Activated CD8-positive, alpha-beta memory T cell treated with anti-CD3 and anti-CD28 coated beads for 1 hour (primary cell): ENCODE measurements around the gene OCA2.

Experiments used
- DNase-seq, 2 donors: peaks; one replicate each; pipeline ENCODE4 v3.0.0-alpha.2; 2020; ENCODE audit warnings: low read depth in 1 of 2; ENCODE audit errors: extremely low read depth in 1 of 2

The OCA2 gene

DNA sequence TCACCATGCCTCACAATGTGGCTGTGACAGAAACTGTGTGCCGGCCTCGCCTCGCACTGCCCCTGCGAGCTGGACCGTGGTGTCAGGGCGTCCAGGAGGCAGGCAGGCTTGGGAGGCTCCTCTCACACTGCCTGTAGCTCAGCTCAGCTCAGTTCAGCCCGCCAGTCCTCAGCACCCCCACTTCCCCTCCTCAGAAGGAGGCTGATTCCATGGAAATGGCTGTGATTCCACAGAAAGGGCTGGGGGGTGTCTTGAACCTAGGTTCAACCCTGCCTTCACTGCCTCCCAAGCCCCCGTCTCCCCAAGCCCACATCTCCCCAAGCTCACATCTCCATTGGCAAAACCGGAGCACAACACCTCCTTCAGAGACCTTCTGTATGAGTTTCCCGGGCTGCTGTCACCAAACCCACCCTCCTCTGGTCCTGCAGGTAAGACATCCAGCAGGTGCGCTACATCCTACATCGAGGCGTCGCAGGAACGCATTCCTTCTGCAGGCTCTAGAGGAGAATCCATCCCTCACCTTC, 94.0 kb downstream of the OCA2 start:
- DNase-seq: no peak

DNA sequence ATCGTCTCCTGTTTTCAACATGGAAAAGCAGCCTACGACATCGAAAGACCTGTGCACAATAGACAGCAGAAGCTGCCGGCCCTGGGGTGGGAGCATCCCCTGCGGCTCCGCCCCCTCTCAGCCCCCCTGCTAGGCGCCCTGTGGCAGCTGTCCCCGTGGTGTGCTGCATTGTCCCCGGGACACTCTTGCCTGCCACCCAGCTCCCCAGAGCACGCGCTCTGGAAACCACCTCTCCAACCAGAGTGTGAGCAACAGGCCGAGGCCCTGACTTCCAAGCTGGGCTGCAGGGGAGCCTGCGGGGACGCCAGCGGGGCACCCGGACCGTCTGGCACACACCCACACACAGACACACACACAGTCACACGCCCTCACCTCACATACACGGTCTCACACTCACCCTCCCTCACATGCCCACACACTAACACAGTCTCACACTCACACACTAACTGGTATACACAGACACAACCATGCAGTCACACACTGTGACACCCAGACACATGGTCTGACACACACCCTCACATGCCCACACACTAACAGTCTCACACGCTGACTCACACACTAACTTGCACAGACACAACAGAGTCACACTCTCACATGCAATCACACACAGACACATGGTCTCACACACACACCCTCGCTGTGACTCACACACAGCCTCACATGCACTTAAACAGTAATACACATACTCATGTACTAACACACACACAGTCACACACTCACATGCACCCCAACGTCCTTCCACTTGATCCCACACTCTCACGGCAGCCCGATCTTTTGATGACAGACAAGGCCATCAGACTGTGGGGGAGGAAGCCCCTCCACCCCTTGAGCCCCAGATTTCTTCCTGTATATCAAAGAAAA, 94.7 kb downstream of the OCA2 start:
- no peak for DNase-seq

DNA sequence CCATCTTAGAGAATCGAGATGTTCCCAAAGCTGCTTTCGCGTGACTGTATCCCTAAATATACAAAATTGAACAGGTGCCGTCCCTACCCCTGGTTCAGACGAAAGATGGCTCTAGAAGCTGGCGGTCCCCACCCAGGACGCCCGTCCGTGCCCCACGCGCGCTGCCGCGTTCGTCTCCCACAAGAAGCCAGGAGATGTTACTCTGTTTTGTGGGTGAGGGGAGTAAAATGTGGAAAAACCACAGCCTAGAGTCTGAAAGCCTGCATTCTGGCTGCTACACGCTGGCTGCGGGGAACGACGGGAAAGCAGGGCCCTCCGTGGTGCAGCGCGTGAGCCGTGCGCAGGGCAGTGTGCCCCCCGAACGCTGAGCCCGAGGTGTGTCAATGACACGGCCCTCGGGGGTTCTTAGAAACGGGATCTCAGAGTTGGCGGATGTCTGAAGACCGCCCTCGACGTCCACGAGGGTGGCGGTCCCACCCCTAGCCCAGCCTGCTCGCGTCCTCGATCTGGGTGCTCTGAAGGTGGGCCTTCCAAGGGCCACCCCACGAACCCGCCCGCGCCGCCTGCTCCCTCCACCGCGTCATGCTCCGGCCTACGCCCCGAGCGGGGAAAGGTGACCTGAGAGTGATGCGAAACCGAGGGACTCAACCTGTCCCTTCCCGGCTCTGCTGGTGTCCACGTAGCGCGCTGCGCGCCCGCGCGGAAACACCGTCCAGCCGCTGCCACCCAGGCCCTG, 95.6 kb downstream of the OCA2 start:
- no peak for DNase-seq

DNA sequence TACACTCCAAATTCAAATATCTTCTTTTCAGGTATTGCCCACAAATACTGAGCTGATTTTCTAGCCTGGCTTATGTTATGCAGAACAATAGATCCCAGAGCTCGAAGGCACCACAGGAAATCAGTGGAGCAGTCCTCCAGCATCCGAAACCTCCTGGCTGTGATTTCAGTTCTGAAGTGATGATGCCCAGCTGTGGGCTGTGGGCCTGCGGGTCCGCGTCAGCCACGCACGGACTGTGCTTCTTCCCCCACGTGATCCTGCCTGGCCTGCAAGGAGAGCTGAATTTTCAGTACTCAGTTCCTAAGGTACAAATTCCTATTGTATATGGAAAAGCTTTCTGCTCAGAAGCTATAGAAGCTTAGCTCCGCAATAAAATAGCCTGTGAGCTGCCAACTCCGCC, 96.2 kb downstream of the OCA2 start:
- no peak for DNase-seq

DNA sequence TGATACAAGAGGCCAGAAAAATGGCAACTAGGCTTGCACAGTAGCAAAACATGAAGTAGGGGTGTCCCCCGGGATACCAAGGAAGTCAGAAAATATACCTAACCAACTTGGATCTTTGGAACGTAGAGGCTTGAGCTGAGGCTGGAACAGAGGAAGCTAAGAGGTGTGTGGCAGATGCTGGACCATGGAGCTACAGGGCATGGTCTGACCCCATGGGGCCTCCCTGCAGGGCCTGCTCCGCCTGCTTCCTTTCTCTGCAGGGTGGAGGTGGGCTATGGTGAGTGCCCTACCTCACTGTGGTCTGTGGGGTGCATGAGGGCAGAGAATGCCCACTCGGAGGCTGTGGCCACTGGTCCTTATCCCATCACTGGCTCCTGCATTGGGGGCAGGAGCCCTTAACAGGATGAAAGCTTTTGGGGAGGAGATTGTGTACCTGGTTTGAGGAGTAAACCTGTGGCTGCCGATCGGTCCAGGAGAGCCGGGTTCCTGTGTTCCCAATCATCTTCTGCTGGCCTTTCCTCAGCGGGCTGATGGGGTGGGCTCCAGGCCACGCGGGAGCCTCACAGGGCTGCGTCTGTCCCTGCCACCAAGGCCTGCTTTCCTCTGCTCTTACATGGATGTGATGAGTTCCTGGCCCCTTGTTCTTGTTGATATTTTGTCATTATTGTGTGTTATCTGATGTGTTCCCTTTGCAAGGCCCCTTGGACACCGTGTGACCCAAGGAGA, 96.8 kb downstream of the OCA2 start:
- DNase-seq: no peak

DNA sequence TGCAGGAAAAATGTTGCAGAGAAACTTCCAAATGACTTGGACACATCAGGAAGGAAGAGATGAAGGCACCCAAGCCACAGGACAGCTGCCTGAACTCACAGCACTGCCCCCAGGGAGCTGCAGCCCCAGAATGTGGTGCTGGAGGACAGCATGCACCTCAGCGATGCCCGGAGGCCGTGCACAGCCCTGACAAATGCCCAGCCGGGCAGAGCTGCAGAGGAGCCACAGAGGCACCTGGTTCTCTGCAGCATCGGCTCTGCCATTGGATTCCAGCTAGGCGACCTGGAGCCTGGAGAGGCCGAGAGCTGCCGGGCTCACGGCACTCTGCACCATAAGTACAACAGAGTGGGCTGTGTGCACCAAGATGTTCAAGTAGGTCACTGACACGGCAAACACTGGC, 97.5 kb downstream of the OCA2 start:
- no peak for DNase-seq

DNA sequence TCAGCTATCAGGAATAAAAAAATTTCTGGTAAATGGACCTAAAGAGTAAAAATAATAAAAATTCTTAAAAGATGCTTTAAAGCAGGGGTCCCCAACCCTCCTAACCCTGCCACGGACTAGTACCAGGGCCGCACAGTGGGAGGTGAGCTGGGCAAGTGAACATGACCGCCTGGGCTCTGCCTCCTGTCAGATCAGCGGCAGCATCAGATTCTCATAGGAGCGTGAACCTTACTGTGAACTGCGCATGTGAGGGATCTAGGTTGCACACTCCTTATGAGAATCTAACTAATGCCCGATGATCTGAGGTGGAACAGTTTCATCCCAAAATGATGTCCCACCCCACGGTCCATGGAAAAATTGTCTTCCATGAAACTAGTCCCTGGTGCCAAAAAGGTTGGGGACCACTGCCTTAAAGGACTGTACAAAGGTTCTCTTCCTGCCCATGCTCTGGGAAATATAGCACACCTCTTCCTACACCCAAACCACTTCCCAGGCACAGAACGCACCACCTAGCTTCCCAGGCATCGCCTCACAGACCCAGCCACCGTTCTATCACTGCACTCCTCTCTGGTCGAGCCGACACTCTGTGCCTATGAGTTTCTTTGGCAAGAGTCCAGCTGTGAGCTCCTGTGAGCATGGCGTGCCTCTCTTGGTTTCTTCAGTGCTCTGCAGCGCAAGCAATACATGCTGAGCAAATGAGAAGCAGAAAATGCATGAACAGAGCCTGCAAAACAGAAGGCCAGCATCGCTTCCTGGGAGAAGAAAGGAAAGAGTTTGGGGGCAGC, 104.9 kb downstream of the OCA2 start:
- no peak for DNase-seq

DNA sequence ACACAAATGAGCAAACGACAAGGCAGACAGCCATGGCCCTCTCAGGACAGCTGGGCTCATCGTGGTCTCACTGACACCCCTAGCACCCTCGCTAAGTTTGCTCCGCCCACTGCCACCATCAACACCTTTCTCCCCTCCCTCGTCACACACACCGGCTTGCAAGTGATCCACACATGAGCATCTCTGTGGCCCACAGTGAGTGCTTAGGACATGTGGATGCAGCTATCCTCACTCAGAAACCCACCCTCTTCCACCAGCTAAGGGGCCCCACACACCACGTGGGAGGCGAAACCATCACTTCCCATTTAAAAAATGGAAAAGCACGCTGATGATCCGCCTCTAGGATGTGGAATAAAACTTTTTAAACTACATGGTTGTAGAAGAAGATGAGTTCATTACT, 105.6 kb downstream of the OCA2 start:
- no peak for DNase-seq

DNA sequence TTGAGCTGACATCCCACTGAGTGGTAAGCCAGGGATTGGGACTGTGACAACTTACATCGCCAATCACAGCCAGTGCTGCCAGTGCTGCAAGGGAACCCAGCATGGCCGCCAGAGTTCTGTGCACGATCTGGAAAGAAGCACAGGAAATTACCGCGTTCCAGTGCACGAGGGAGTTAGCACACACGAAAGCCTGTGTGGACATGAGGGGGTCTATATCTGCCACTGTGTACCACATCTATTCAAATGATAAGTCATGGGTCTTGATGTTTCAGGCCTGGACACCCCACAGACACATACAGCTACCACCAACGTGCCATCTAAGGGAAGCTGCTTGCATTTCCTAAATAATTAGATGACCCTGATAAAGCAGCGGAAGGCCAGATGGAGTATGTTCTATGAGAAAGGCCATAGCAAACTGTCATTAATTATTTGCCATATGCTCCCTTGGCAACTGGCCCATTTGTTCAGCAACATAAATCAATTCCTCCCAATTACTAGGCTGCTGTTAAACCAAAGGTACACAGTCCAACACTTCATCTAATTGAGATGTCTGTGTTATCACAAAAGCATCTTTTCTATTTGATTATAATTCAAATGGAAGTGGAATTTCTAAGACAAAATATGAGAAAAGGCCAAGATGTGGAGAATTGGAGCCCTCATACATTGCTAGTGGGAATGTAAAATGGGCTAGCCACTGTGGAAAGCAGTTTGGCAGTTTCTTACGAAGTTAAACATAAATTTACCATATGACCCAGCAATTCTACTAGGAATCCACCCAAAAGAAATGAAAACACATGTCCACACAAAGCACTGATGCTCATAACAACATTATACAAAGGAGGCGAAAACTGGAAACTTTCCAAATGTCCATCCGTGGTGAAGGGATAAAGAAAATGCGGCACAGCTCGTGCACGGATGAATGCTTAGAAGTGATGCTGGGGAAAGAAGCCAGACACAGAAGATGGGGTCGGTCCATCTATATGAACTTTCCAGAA, 108.3 kb downstream of the OCA2 start:
- DNase-seq: no peak

DNA sequence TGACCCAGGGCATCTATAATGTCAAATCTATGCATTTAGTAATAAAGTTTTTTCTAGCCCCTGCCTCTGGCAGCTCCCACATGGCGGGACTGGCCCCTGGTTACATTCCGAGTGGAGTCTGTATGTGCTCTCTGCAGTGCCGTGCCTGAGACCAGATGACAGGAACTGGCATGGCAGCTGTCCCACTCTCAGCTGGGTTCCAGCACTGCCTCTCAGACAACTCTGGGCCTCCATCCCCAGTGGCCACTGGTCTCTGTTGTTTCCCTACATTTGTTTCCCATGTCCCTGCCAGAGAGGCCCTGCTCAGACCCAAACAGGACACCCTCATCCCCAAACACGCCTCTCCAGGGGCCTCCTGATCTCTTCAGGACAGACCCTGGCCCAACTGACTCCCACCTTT, 109.3 kb downstream of the OCA2 start:
- DNase-seq: no peak

DNA sequence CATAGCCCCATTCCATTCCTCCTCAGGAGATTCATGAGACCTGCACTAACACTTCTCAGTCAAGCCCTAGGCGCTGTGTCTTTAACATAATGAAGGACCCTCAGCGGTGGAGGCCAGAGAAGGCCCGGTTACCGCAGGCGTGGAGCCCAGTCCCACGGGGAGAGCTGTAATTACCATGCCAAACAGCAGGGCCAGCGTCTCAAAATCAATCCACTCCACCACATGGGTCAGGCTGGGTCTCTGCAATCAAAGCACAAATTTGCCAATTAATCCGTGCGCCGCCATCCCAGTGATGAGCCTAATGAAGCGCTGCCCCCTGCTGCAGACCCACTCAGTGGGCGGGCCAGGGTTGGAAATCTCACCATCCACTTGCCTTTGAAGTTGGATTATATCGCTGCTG, 109.7 kb downstream of the OCA2 start:
- no peak for DNase-seq

DNA sequence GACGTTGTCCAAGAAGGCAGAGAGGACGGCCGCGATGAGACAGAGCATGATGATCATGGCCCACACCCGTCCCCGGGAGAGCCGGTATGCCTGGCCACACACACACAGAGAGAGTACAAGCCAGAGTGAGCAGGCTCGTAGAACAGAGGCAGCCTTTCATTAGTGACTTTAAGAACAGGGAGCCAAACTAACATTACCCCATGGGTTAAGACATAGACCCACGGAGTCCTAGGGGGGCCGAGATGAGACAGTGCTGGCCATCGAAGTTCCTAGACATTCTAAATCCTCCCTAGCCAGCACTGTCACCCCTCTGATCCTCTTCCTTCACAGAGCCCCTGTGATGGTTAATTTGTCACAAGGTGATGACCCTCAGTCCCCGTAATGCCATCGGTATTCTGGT, 114.0 kb downstream of the OCA2 start:
- no peak for DNase-seq

DNA sequence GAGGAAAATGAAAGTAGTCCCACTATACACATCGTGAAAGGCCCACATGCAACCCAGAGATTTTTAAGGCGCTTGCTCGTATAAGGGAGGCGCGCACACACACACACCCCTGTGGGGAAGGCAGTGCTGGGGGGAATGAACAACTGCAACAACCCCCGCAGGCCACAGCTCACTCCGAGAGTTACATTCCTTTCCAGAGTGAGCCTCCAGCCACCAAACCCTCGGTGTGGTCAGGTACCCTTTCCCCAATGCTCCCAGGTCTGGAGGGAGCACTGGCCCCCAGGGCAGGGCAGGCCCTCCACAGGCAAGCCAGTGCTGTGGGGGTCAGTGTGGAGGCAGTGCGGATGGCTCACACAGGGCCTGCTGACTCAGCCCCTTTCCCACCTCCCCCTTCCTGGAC, 115.6 kb downstream of the OCA2 start:
- DNase-seq: no peak

DNA sequence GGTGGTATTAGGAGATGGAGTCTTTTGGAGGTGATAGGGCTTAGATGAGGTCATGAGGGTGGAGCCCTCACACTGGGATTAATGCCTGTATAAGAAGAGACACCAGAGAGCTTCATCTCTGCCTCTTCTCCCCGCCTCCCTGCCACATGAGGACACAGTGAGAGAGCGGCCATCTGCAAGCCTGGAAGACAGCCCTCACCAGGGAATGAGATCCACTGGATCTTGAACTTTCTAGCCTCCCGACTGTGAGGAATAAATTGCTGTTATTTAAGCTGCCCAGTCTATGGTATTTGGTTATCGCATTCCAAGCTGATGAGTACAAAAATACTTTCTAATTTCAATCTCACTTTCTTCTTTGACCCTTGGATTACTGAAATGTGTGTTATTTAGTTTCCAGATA, 121.4 kb downstream of the OCA2 start:
- DNase-seq: no peak

DNA sequence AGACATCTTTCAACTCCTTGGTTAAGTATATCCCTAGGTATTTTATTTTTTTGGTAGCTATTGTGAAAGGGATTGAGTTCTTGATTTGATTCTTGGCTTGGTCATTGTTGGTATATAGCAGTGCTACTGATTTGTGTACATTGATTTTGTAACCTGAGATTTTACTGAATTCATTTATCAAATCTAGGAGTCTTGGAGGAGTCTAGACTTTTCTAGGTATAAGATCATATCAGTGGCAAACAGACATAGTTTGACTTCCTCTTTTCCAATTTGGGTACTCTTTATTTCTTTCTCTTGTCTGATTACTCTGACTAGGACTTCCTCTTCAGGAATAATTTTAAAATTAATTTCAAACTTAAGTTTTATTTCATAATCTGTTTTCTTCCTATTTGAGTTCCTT, 125.2 kb downstream of the OCA2 start:
- DNase-seq: no peak

DNA sequence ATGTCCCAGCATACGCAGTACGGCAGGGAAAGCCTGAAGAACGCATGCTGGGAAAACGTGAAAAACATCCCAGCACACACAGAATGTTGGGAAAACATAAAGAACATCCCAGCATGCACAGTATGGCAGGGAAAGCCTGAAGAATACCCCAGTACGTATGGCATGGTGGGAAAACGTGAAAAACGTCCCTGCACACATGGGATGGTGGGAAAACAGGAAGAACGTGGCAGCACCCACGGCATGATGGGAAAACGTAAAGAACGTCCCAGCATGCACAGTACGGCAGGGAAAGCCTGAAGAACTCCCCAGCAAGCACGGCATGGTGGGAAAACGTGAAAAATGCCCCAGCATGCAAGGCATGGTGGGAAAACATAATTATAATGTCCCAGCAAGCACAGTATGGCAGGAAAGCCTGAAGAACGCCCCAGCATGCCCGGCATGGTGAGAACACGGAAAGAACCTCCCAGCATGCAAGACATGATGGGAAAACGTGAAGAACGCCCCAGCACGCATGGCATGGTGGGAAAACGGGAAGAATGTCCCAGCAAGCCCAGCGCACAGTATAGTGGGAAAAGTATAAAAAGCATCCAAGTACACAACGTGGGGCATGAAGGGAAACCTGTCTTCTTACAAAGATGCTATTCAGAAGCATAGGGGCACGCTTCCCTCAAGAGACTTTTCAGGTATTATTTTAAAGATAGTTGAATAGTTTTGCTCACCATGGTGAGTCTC, 128.3 kb downstream of the OCA2 start:
- no peak for DNase-seq

DNA sequence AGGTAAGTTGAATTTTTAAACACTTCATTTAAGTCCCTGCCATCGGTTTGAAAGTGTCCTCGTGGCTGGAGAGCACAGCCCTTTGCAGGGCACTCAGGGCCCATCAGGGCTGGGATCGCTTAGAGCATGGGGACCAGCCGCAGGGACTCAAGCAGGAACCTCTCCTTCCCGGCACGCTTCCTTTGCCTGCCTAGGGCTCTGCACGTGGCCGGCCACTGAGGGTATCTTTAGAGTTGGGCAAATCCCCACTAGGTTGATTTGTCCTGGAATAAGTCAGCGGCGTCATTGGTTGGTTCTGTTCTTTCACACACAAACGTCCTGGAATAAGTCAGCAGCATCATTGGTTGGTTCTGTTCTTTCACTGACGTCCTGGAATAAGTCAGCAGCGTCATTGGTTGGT, 131.6 kb downstream of the OCA2 start:
- no peak for DNase-seq

DNA sequence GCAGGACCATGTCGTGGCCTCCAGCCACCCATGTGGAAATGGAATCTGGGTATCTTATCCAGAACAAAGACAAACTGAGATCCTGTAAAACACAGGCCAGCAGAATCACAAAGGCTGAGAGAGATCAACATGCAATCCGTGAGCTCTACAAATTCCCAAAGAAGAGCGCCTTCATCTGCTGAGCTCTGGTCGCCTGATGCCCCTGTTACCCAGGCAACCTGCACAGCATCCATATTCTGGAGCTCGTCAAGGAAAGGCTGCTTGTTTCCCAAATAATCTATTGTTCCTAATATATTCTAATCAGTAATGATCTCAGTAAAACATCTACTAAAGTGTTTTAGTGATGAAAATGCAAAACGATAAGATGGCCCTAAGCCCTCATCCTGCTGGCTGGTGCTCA, 133.6 kb downstream of the OCA2 start:
- DNase-seq: no peak

DNA sequence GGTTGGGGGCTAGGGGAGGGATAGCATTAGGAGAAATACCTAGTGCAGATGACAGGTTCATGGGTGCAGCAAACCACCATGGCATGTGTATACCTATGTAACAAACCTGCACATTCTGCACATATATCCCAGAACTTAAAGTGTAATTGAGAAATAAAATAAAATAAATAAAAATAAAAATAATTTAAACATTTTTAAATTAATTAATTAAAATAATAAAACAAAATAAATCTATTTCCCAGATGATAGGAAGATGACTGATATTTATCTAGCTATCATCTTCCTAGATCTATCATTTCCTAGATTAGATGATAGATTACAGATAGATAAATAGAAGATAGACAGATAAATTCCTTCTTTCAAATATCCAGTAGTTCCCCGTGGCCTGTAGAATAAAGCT, 137.3 kb downstream of the OCA2 start:
- no peak for DNase-seq
